ENCODE measurements around the gene PROB1.

DNA sequence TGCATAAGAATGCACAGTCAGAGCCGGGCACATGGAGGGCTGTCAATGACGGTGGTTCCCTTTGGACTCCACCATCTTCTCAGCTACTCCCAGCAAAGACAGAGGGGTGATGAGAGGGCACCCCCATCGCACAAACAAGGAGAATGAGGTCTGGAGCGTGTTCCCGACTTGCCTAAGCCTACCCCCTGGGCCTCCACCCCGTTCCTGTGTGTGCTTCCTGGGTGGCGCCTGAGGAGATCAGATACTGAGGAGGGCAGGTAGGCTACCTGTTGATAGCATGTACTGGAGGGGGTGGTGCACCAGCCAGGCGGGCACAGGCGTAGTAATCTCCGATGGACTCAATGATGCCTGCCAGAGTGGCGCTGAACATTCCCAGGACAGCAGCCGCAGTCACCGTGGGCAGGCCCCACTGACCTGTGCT is 16.0 kb downstream of the PROB1 start:
- TF ChIP-seq ELF1 (IDR thresholded peaks at IDR 0.05) (no peak), TAF1 (IDR thresholded peaks at IDR 0.05; ENCODE audit: borderline replicate concordance, low read depth, low read length) (no peak), EP300 (IDR thresholded peaks at IDR 0.05; ENCODE audit: borderline replicate concordance in 1 of 2, low read depth in 1 of 2, low read length in 1 of 2) (no peak), RCOR1 (IDR thresholded peaks at IDR 0.05; ENCODE audit: low read length) (no peak), FOXJ3 (CRISPR knock-in tag; IDR thresholded peaks at IDR 0.05) (no peak), YY1 (IDR thresholded peaks at IDR 0.05; ENCODE audit: low read depth) (no peak), FOSL2 (IDR thresholded peaks at IDR 0.05; ENCODE audit: borderline replicate concordance, low read depth) (no peak), EZH2phosphoT487 (IDR thresholded peaks at IDR 0.05; ENCODE audit: borderline replicate concordance, low read depth) (no peak), GABPA (IDR thresholded peaks at IDR 0.05; ENCODE audit: low read depth) (no peak), POLR2AphosphoS5 (IDR thresholded peaks at IDR 0.05; ENCODE audit: low read depth, low read length) (no peak), SIN3A (IDR thresholded peaks at IDR 0.05; ENCODE audit: borderline replicate concordance, low read depth, low read length) (no peak), REST (IDR thresholded peaks at IDR 0.05; ENCODE audit: low read depth, low read length) (no peak)
- TF ChIP-seq, protein P1, sequence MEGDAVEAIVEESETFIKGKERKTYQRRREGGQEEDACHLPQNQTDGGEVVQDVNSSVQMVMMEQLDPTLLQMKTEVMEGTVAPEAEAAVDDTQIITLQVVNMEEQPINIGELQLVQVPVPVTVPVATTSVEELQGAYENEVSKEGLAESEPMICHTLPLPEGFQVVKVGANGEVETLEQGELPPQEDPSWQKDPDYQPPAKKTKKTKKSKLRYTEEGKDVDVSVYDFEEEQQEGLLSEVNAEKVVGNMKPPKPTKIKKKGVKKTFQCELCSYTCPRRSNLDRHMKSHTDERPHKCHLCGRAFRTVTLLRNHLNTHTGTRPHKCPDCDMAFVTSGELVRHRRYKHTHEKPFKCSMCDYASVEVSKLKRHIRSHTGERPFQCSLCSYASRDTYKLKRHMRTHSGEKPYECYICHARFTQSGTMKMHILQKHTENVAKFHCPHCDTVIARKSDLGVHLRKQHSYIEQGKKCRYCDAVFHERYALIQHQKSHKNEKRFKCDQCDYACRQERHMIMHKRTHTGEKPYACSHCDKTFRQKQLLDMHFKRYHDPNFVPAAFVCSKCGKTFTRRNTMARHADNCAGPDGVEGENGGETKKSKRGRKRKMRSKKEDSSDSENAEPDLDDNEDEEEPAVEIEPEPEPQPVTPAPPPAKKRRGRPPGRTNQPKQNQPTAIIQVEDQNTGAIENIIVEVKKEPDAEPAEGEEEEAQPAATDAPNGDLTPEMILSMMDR (IDR thresholded peaks at IDR 0.05): no peak

Measured in SK-N-SH (cell line).